ENCODE data around the gene PIP5K1B. TPM values are rescaled to one million over a fixed set of nuclear protein-coding genes. Genes with fewer than 3 reads are reported as not detected.

The PIP5K1B gene
- total and polyA plus RNA-seq, 4 donors: 0.09 to 30.9 (median 0.29) TPM

- Histone ChIP-seq H3K9ac (ENCODE audit: low read depth in 1 of 2, low read length in 2 of 2) (no peak overlapping the region), H3K27me3 (ENCODE audit: control insufficient read depth in 4 of 4, insufficient read depth in 4 of 4, low read length in 3 of 4) (no peaks in the 10 kb centered on the region), H3K4me3 (ENCODE audit: low read depth in 1 of 3, low read length in 3 of 3) (no peak overlapping the region), H3K4me1 (ENCODE audit: control insufficient read depth in 4 of 4, insufficient read depth in 4 of 4, low read length in 3 of 4) (peaks cover 3 to 21% (median 18%) of the 10 kb centered on the region in 4 donors), H3K9me3 (ENCODE audit: control insufficient read depth in 4 of 4, low read length in 3 of 4) (no peaks in the 10 kb centered on the region), H3K27ac (ENCODE audit: low read depth in 1 of 2, low read length in 2 of 2) (no peak overlapping the region), H3K36me3 (ENCODE audit: control insufficient read depth in 4 of 4, insufficient read depth in 3 of 4, low read depth in 1 of 4, low read length in 3 of 4) (no peaks in the 10 kb centered on the region)
- DNase-seq (ENCODE audit: low spot score): no peak
- TF ChIP-seq ATF3 (IDR thresholded peaks at IDR 0.05) (no peak), TAF1 (conservative IDR thresholded peaks at IDR 0.05) (no peak), EGR1 (IDR thresholded peaks at IDR 0.05; ENCODE audit: low read depth in 2 of 2) (no peak), HNF4A (conservative IDR thresholded peaks at IDR 0.05) (no peak), CTCF (IDR thresholded peaks at IDR 0.05; ENCODE audit: low read depth, low read length, missing input control) (no peak), NR2F2 (IDR thresholded peaks at IDR 0.05) (no peak), JUND (IDR thresholded peaks at IDR 0.05) (no peak), GABPA (IDR thresholded peaks at IDR 0.05 in 1 of 2, conservative IDR thresholded peaks at IDR 0.05 in 1 of 2) (no peak), MAX (IDR thresholded peaks at IDR 0.05) (no peak), ZBTB33 (IDR thresholded peaks at IDR 0.05) (no peak), YY1 (IDR thresholded peaks at IDR 0.05) (no peak), HNF4G (IDR thresholded peaks at IDR 0.05) (no peak), RAD21 (IDR thresholded peaks at IDR 0.05) (no peak), FOXA1 (IDR thresholded peaks at IDR 0.05) (no peak), RXRA (IDR thresholded peaks at IDR 0.05) (no peak), FOXA2 (IDR thresholded peaks at IDR 0.05) (no peak), REST (IDR thresholded peaks at IDR 0.05) (no peak), SP1 (IDR thresholded peaks at IDR 0.05) (no peak)
- 92% methylated on average over 2 of the region's 2 CpGs for WGBS
Observed at GRCh38 chr9:68777070-68777763, 72.2 kb downstream of the PIP5K1B start.
